CD4-positive, alpha-beta T cell treated with Interleukin-21 for 1 hour (primary cell): ENCODE data around the gene IQCB1.
A peak's percentile ranks its signal among the peaks of the same experiment; 100 is the strongest.
"Not testable (repeated sequence)": the region's sequence is repeated elsewhere in the genome, so short reads cannot be mapped to it uniquely, and the experiment has no call there.

ENCODE experiments used
- DNase-seq: peaks from one replicate; pipeline ENCODE4 v3.0.0-alpha.2; 2020

Gene IQCB1

GRCh38 chr3:121834671-121835464 lies at the start of gene IQCB1, which contains the start of gene EAF2:
Gene IQCB1, minus strand, starts transcription at chr3:121835060. Its CDS starts 6,100 bp downstream, at chr3:121828960.
Gene EAF2, plus strand, starts transcription at chr3:121835209. Its CDS starts 77 bp downstream, at chr3:121835286.
- peak; percentile 97 for DNase-seq

GRCh38 chr3:121883507-121883906 lies 48.6 kb upstream of the IQCB1 start:
- DNase-seq, result peak; percentile 4

- no peak for DNase-seq
Observed at GRCh38 chr3:121878411-121878810, 43.6 kb upstream of the IQCB1 start.

GRCh38 chr3:121871430-121871829 lies 36.6 kb upstream of the IQCB1 start:
- DNase-seq, result no peak

GRCh38 chr3:121870717-121871116 lies 35.9 kb upstream of the IQCB1 start:
- DNase-seq, result no peak

GRCh38 chr3:121869736-121870135 lies 34.9 kb upstream of the IQCB1 start:
- no peak for DNase-seq

GRCh38 chr3:121863801-121864200 lies 28.9 kb upstream of the IQCB1 start:
- DNase-seq, result no peak

GRCh38 chr3:121863247-121863646 lies 28.4 kb upstream of the IQCB1 start:
- not testable (repeated sequence) for DNase-seq

- not testable (repeated sequence) for DNase-seq
Observed at GRCh38 chr3:121857778-121858177, 22.9 kb upstream of the IQCB1 start.

GRCh38 chr3:121855555-121855954 lies 20.7 kb upstream of the IQCB1 start:
- peak; percentile 11 for DNase-seq

- no peak for DNase-seq
Observed at GRCh38 chr3:121852256-121852655, 17.4 kb upstream of the IQCB1 start.

- DNase-seq, result no peak
Observed at GRCh38 chr3:121844892-121845291, 10.0 kb upstream of the IQCB1 start.

- no peak for DNase-seq
Observed at GRCh38 chr3:121839962-121840361, 5.1 kb upstream of the IQCB1 start.

GRCh38 chr3:121836481-121836880 lies 1.6 kb upstream of the IQCB1 start:
- DNase-seq, result no peak

GRCh38 chr3:121836064-121836463 lies 1.2 kb upstream of the IQCB1 start:
- no peak for DNase-seq

- DNase-seq, result no peak
Observed at GRCh38 chr3:121835465-121835801, 573 bp upstream of the IQCB1 start.

- peak; percentile 25 for DNase-seq
Observed at GRCh38 chr3:121834157-121834670, 646 bp downstream of the IQCB1 start.

GRCh38 chr3:121822973-121823372 lies 11.9 kb downstream of the IQCB1 start:
- DNase-seq, result no peak

- no peak for DNase-seq
Observed at GRCh38 chr3:121821421-121822199, 13.2 kb downstream of the IQCB1 start.

- DNase-seq, result no peak
Observed at GRCh38 chr3:121819236-121819635, 15.6 kb downstream of the IQCB1 start.

- no peak for DNase-seq
Observed at GRCh38 chr3:121818578-121818977, 16.3 kb downstream of the IQCB1 start.

- DNase-seq, result no peak
Observed at GRCh38 chr3:121817753-121818152, 17.1 kb downstream of the IQCB1 start.

GRCh38 chr3:121809249-121809648 lies 25.6 kb downstream of the IQCB1 start:
- no peak for DNase-seq

GRCh38 chr3:121803771-121804320 lies 31.0 kb downstream of the IQCB1 start:
- DNase-seq, result no peak
